IMR-90 (cell line): ENCODE measurements around the gene PRICKLE2. TPM values are rescaled to one million over a fixed set of nuclear protein-coding genes. Genes with fewer than 3 reads are reported as not detected.

Source experiments
- ATAC-seq: fragments of 200-7000 bp; cut with Tn5 transposase; 2 replicates; pipeline ENCODE4 v1.9.1; 2020; ENCODE audit warnings: low read depth, mild to moderate bottlenecking, moderate library complexity
- BruUV-seq: library from RNA; stranded (reverse); fragments of 400-500 nt; replicated peaks from 2 replicates; lab custom pipeline; 2021; lab: Mats Ljungman, UMichigan
- CTCF ChIA-PET: fragments of 300-600 bp; formaldehyde crosslinking; extraction: SDS; loops from one replicate; lab custom pipeline; 2021; ENCODE audit warnings: antibody characterized with exemption; lab: Yijun Ruan, JAX
- POLR2A ChIA-PET: fragments of 300-600 bp; sonication (Branson Sonifier 250); formaldehyde crosslinking; loops from one replicate; lab custom pipeline; 2022; ENCODE audit warnings: antibody characterized with exemption; ENCODE audit not compliant: unreplicated experiment; lab: Charles Lee
- DNase-seq: peaks from one replicate; pipeline ENCODE4 v3.0.0; 2013
- H2AFZ ChIP-seq: replicated peaks from 2 replicates; pipeline ENCODE3; 2013; ENCODE audit warnings: low read length, mild to moderate bottlenecking; ENCODE audit not compliant: poor library complexity
- H2AK5ac ChIP-seq: 2 replicates; pipeline ENCODE4 v1.6.1; 2013; ENCODE audit warnings: low read depth, low read length, inconsistent platforms
- H2AK9ac ChIP-seq: replicated peaks from 2 replicates; pipeline ENCODE3; 2013; ENCODE audit warnings: mild to moderate bottlenecking, low read depth, low read length, moderate library complexity; ENCODE audit not compliant: poor library complexity
- H2BK120ac ChIP-seq: 2 replicates; pipeline ENCODE4 v1.6.1; 2013; ENCODE audit warnings: low read depth, low read length, inconsistent platforms
- H2BK15ac ChIP-seq: 3 replicates; pipeline ENCODE4 v1.6.1; 2013; ENCODE audit warnings: low read depth, low read length, inconsistent platforms
- H2BK20ac ChIP-seq: 2 replicates; pipeline ENCODE4 v1.6.1; 2013; ENCODE audit warnings: low read depth, mild to moderate bottlenecking, inconsistent platforms, low read length, moderate library complexity
- H2BK5ac ChIP-seq: 2 replicates; pipeline ENCODE4 v1.6.1; 2013; ENCODE audit warnings: mild to moderate bottlenecking, low read depth, low read length, inconsistent platforms; ENCODE audit not compliant: poor library complexity, severe bottlenecking
- H3K14ac ChIP-seq: replicated peaks from 2 replicates; pipeline ENCODE4 v1.6.1; 2013; ENCODE audit warnings: low read depth, low read length, inconsistent platforms
- H3K18ac ChIP-seq: 2 replicates; pipeline ENCODE4 v1.6.1; 2013; ENCODE audit warnings: low read depth, low read length, control low read depth
- H3K23ac ChIP-seq: 2 replicates; pipeline ENCODE4 v1.6.1; 2013; ENCODE audit warnings: low read depth, low read length, inconsistent platforms
- H3K27ac ChIP-seq: 2 replicates; pipeline ENCODE4 v1.5.1; 2013; ENCODE audit warnings: mild to moderate bottlenecking, control low read depth, low read length; ENCODE audit not compliant: insufficient read depth
- H3K27me3 ChIP-seq: 2 replicates; pipeline ENCODE4 v1.6.1; 2013; ENCODE audit warnings: low read length; ENCODE audit not compliant: control insufficient read depth, insufficient read depth
- H3K36me3 ChIP-seq: 2 replicates; pipeline ENCODE4 v1.6.1; 2013; ENCODE audit warnings: low read length, mixed read lengths; ENCODE audit not compliant: control insufficient read depth, insufficient read depth
- H3K4ac ChIP-seq: 2 replicates; pipeline ENCODE4 v1.6.1; 2013; ENCODE audit warnings: low read depth, low read length, inconsistent platforms
- H3K4me1 ChIP-seq: 2 replicates; pipeline ENCODE4 v1.6.1; 2013; ENCODE audit warnings: low read length, mixed read lengths; ENCODE audit not compliant: control insufficient read depth, insufficient read depth
- H3K4me2 ChIP-seq: 2 replicates; pipeline ENCODE4 v1.6.1; 2013; ENCODE audit warnings: low read depth, mild to moderate bottlenecking, control low read depth, low read length, moderate library complexity
- H3K4me3 ChIP-seq: 2 replicates; pipeline ENCODE4 v1.5.1; 2013; ENCODE audit warnings: low read depth, mild to moderate bottlenecking, control low read depth, low read length, moderate library complexity; ENCODE audit not compliant: insufficient read depth
- H3K56ac ChIP-seq: 2 replicates; pipeline ENCODE4 v1.6.1; 2013; ENCODE audit warnings: low read length, inconsistent platforms; ENCODE audit not compliant: insufficient read depth; ENCODE audit errors: extremely low read depth
- H3K79me1 ChIP-seq, 2 experiments: 2 replicates each; pipeline ENCODE4 v1.6.1; 2013; ENCODE audit warnings: low read length in 2 of 2, inconsistent platforms in 1 of 2, low read depth in 1 of 2
- H3K9ac ChIP-seq: 2 replicates; pipeline ENCODE4 v1.6.1; 2013; ENCODE audit warnings: low read depth, low read length, control low read depth
- H3K9me1 ChIP-seq: 2 replicates; pipeline ENCODE4 v1.6.1; 2013; ENCODE audit warnings: low read length, inconsistent platforms; ENCODE audit not compliant: insufficient read depth
- H3K9me3 ChIP-seq: 2 replicates; pipeline ENCODE4 v1.6.1; 2013; ENCODE audit warnings: low read length; ENCODE audit not compliant: control insufficient read depth, insufficient read depth
- H4K20me1 ChIP-seq: 2 replicates; pipeline ENCODE4 v1.6.1; 2013; ENCODE audit warnings: low read length, inconsistent platforms; ENCODE audit not compliant: insufficient read depth
- H4K5ac ChIP-seq: 2 replicates; pipeline ENCODE4 v1.6.1; 2013; ENCODE audit warnings: mild to moderate bottlenecking, low read depth, low read length, control low read depth
- H4K8ac ChIP-seq, 2 experiments: 2 replicates each; pipeline ENCODE4 v1.6.1; 2013; ENCODE audit warnings: low read depth in 2 of 2, low read length in 2 of 2, control low read depth in 1 of 2, inconsistent platforms in 1 of 2
- H4K91ac ChIP-seq: 2 replicates; pipeline ENCODE4 v1.6.1; 2013; ENCODE audit warnings: low read depth, low read length, inconsistent platforms; ENCODE audit not compliant: insufficient read depth
- BHLHE40 ChIP-seq: fragments of 150-350 bp; IDR thresholded peaks from 2 replicates; pipeline ENCODE4 v1.6.1; 2016; ENCODE audit warnings: mild to moderate bottlenecking, low read depth, low read length
- CEBPB ChIP-seq: IDR thresholded peaks from 2 replicates; pipeline ENCODE4 v1.6.1; 2012; ENCODE audit warnings: low read depth, low read length, improper control_type of control experiment
- CHD1 ChIP-seq: IDR thresholded peaks from 2 replicates; pipeline ENCODE4 v1.6.1; 2012; ENCODE audit warnings: low read depth, low read length, improper control_type of control experiment
- CTCF ChIP-seq: conservative IDR thresholded peaks from 2 replicates; pipeline ENCODE4 v1.5.1; 2012; ENCODE audit warnings: mild to moderate bottlenecking, low read depth, low read length, improper control_type of control experiment
- ELK1 ChIP-seq: fragments of 150-350 bp; IDR thresholded peaks from 2 replicates; pipeline ENCODE4 v1.6.1; 2016; ENCODE audit warnings: low read depth, mild to moderate bottlenecking, low read length, moderate library complexity, borderline replicate concordance
- FOS ChIP-seq: fragments of 150-350 bp; IDR thresholded peaks from 2 replicates; pipeline ENCODE4 v1.6.1; 2016; ENCODE audit warnings: low read depth, low read length
- MAFK ChIP-seq: IDR thresholded peaks from 2 replicates; pipeline ENCODE4 v1.6.1; 2012; ENCODE audit warnings: low read depth, low read length, improper control_type of control experiment
- MAZ ChIP-seq: IDR thresholded peaks from 2 replicates; pipeline ENCODE4 v1.6.1; 2012; ENCODE audit warnings: low read depth, mild to moderate bottlenecking, low read length, improper control_type of control experiment, moderate library complexity, borderline replicate concordance
- MXI1 ChIP-seq: IDR thresholded peaks from 2 replicates; pipeline ENCODE4 v1.6.1; 2012; ENCODE audit warnings: low read depth, mild to moderate bottlenecking, low read length, moderate library complexity, borderline replicate concordance
- NFE2L2 ChIP-seq: fragments of 150-350 bp; IDR thresholded peaks from 2 replicates; pipeline ENCODE4 v1.6.1; 2016; ENCODE audit warnings: low read depth, mild to moderate bottlenecking, low read length
- POLR2A ChIP-seq: IDR thresholded peaks from 2 replicates; pipeline ENCODE4 v1.6.1; 2012; ENCODE audit warnings: mild to moderate bottlenecking, low read depth, low read length
- RAD21 ChIP-seq: IDR thresholded peaks from 2 replicates; pipeline ENCODE4 v1.6.1; 2012; ENCODE audit warnings: low read length, improper control_type of control experiment
- RCOR1 ChIP-seq: IDR thresholded peaks from 2 replicates; pipeline ENCODE4 v1.6.1; 2012; ENCODE audit warnings: mild to moderate bottlenecking, low read length, improper control_type of control experiment; ENCODE audit not compliant: insufficient replicate concordance
- RFX5 ChIP-seq: IDR thresholded peaks from 2 replicates; pipeline ENCODE4 v1.8.0; 2012; ENCODE audit warnings: low read depth, mild to moderate bottlenecking, low read length, moderate library complexity
- SMC3 ChIP-seq: fragments of 150-350 bp; IDR thresholded peaks from 2 replicates; pipeline ENCODE4 v1.6.1; 2016; ENCODE audit warnings: low read depth, mild to moderate bottlenecking, antibody characterized with exemption, low read length, moderate library complexity
- USF2 ChIP-seq: fragments of 150-350 bp; IDR thresholded peaks from 2 replicates; pipeline ENCODE4 v1.6.1; 2017; ENCODE audit warnings: mild to moderate bottlenecking, antibody characterized with exemption, low read length, low read depth
- WGBS, 2 experiments: methylation state at CpG; one replicate each; pipeline versions ENCODE4 v1.1.5 to v1.1.7; 2013; ENCODE audit warnings: missing lambda C conversion rate in 2 of 2; ENCODE audit not compliant: insufficient read length in 1 of 2; ENCODE audit errors: extremely low coverage in 2 of 2; 5-methylcytosine and 5-hydroxymethylcytosine counted together
- dilution Hi-C: fragments of 300-500 bp; cut with HindIII; formaldehyde crosslinking; loops from one replicate; pipeline ENCODE4 v1.14.3; 2018; ENCODE audit warnings: low sequenced_read_pairs; ENCODE audit not compliant: unreplicated experiment
- in situ Hi-C: fragments of 300-500 bp; cut with MboI; formaldehyde crosslinking; loops from 3 replicates; pipeline ENCODE4 v1.14.3; 2019; ENCODE audit warnings: low sequenced_read_pairs, inconsistent platforms, mixed read lengths
- intact Hi-C: fragments of 100-400 bp; cut with micrococcal nuclease; formaldehyde crosslinking; loops from 2 replicates; pipeline ENCODE4 v1.10.0; 2022
- polyA plus RNA-seq, 3 experiments: library from polyadenylated mRNA; depleted of rRNA; stranded (reverse); fragments of >200 nt; gene quantifications; 2 replicates each; pipeline ENCODE4 v1.2.3, GENCODE V29; 2012; ENCODE audit warnings: low replicate concordance in 1 of 3
- total RNA-seq: library from RNA; depleted of rRNA; stranded (reverse); fragments of >200 nt; gene quantifications from 2 replicates; pipeline ENCODE4 v1.2.3, GENCODE V29; 2012

PRICKLE2 gene
- total and polyA plus RNA-seq, 2 of the 4 experiments (the other 2 are of a cell fraction): 4.1 to 14.2 TPM

GRCh38 chr3:64084640-64085039 lies 140.6 kb downstream of the PRICKLE2 start:
- Histone ChIP-seq H4K20me1 (no peaks in the 10 kb centered on the region), H2BK5ac (no peak overlapping the region), H3K56ac (no peak overlapping the region), H3K4me3 (no peak overlapping the region), H3K9me1 (no peaks in the 10 kb centered on the region), H4K91ac (no peak overlapping the region), H2BK120ac (no peak overlapping the region), H3K79me1 (no peaks in the 10 kb centered on the region), H3K14ac (no peak overlapping the region), H2BK15ac (no peak overlapping the region), H3K23ac (no peak overlapping the region), H2BK20ac (no peak overlapping the region), H3K9ac (no peak overlapping the region), H3K36me3 (no peaks in the 10 kb centered on the region), H2AK5ac (no peak overlapping the region), H3K27me3 (no peaks in the 10 kb centered on the region), H4K5ac (no peak overlapping the region), H2AK9ac (no peak overlapping the region), H3K9me3 (no peaks in the 10 kb centered on the region; the same call in 1 of the 2 replicates), H4K8ac (no peak overlapping the region), H3K18ac (no peak overlapping the region), H3K4me1 (peaks cover 6% of the 10 kb centered on the region), H3K4me2 (no peak overlapping the region), H3K27ac (no peak overlapping the region), H3K4ac (no peak overlapping the region), H2AFZ (no peak overlapping the region)
- POLR2A ChIA-PET: no interaction called here
- no TSS peak for BruUV-seq
- CTCF ChIA-PET: interaction anchor here (1.0 kb wide), 1 partner anchor 9 kb away, joined by 3 read pairs; no protein-coding TSS in a partner anchor
- dilution Hi-C loops (no loop called here), intact Hi-C loops (no loop called here), in situ Hi-C loops (no loop called here)
- WGBS, 2 experiments: no CpG with 5 or more reads among the region's 1 CpG
- DNase-seq (peak; percentile 91), ATAC-seq (peak; percentile 62; the same call in 1 of the 2 replicates)
- TF ChIP-seq MAZ: no peak
- peak; percentile 84 for TF ChIP-seq USF2
- TF ChIP-seq MAFK: 0 out of 2 replicates have a peak, but pooled peaks have one; percentile 10
- no peak for TF ChIP-seq POLR2A
- no peak for TF ChIP-seq CEBPB
- TF ChIP-seq MXI1: no peak
- no peak for TF ChIP-seq SMC3
- TF ChIP-seq RFX5: no peak
- TF ChIP-seq FOS: no peak; the same call in 1 of the 2 replicates
- peak; percentile 15; the same call in 1 of the 2 replicates for TF ChIP-seq BHLHE40
- no peak for TF ChIP-seq CTCF
- TF ChIP-seq RAD21: no peak
- TF ChIP-seq NFE2L2: no peak
- no peak for TF ChIP-seq ELK1
- TF ChIP-seq RCOR1: no peak
- no peak for TF ChIP-seq CHD1
